T-helper 17 cell (primary cell): ENCODE measurements around the gene ADSS1. TPM values are rescaled to one million over a fixed set of nuclear protein-coding genes. Genes with fewer than 3 reads are reported as not detected.

Source experiments
- ATAC-seq: fragments of 150-1000 bp; cut with Tn5 transposase; 2 replicates; pipeline ENCODE4 v1.10.0; 2021; ENCODE audit warnings: mild to moderate bottlenecking, moderate library complexity
- DNase-seq, 3 donors: peaks; one replicate each; pipeline versions ENCODE4 v3.0.0 to v3.0.0-alpha.2; 2020 to 2021
- H3K9me3 ChIP-seq: one replicate; pipeline ENCODE4 v1.7.0; 2013; ENCODE audit warnings: low read length, mild to moderate bottlenecking; ENCODE audit not compliant: control insufficient read depth, poor library complexity, severe bottlenecking
- H3K27ac Mint-ChIP-seq: one replicate; pipeline ENCODE4 v1.8.0; 2022; ENCODE audit warnings: mild to moderate bottlenecking, moderate library complexity, mixed read lengths
- H3K27me3 Mint-ChIP-seq: one replicate; pipeline ENCODE4 v1.8.0; 2022; ENCODE audit warnings: mixed read lengths
- H3K36me3 Mint-ChIP-seq: one replicate; pipeline ENCODE4 v1.8.0; 2022; ENCODE audit warnings: low read depth, mixed read lengths
- H3K4me1 Mint-ChIP-seq: one replicate; pipeline ENCODE4 v1.8.0; 2022; ENCODE audit warnings: mild to moderate bottlenecking, mixed read lengths
- H3K4me3 Mint-ChIP-seq: one replicate; pipeline ENCODE4 v1.8.0; 2022; ENCODE audit warnings: mild to moderate bottlenecking, moderate library complexity, mixed read lengths
- total RNA-seq, 4 donors: library from RNA in 2 of 4; stranded (reverse) in 2 of 4; gene quantifications; one replicate each; pipeline ENCODE4 v1.2.3 and lab custom pipeline; 2022 to 2026

Gene ADSS1
- total RNA-seq, 2 donors from 2014 or later = 2.4 to 2.9 TPM

DNA sequence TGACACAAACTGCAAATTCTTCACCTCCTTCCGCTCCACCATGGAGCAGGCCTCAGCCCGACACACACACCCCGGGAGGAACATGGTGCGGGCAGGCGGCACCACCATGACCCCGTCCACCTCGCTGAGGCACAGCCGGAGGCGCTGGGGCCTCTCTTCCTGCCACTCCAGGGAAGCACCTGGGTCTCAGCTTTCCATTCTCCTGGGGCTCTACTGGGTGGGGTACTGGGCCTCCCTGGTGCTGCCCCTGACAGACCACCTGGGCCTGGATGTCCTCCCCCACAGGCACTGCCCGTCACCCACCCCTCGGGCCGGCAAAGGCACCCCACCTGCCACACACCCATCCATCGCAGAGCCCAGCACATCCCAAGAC, 61.7 kb downstream of the ADSS1 start:
- ATAC-seq (no peak), DNase-seq (no peak)
- peak overlapping the region; percentile 16 for H3K27ac Mint-ChIP-seq
- peaks cover 7% of the 10 kb centered on the region for H3K4me1 Mint-ChIP-seq
- H3K9me3 ChIP-seq = no peaks in the 10 kb centered on the region
- no peak overlapping the region for H3K4me3 Mint-ChIP-seq
- no peaks in the 10 kb centered on the region for H3K27me3 Mint-ChIP-seq
- no peaks in the 10 kb centered on the region for H3K36me3 Mint-ChIP-seq

DNA sequence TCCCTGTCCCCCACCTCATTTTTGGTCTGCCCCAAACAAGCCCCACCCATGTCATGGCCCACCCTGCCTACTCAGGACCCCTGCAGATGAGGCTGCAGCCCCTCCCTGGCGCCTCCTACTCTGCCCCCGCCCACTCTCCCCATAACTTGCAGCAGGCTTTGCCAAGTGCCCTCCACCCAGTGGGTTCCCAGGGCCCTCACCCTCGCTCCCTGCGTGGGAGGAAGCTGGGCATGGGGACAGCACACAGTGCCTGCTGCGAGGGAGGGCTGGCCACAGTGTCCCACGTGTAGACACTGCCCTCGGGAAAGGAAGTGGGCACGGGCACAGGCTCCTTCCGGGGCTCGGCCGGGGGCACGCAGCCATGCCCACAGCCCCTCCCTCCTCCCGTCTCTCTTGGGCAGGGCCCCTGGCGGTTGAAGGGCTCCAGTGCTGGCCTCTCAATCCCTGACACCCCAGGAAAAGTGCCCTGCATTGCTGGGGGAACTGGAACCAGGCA, 62.1 kb downstream of the ADSS1 start:
- Mint-ChIP-seq H3K4me1 (peaks cover 11% of the 10 kb centered on the region), H3K36me3 (no peaks in the 10 kb centered on the region), H3K27ac (peak overlapping the region; percentile 16), H3K4me3 (no peak overlapping the region), H3K27me3 (no peaks in the 10 kb centered on the region)
- no peak for DNase-seq
- no peaks in the 10 kb centered on the region for H3K9me3 ChIP-seq
- ATAC-seq = peak; percentile 63

DNA sequence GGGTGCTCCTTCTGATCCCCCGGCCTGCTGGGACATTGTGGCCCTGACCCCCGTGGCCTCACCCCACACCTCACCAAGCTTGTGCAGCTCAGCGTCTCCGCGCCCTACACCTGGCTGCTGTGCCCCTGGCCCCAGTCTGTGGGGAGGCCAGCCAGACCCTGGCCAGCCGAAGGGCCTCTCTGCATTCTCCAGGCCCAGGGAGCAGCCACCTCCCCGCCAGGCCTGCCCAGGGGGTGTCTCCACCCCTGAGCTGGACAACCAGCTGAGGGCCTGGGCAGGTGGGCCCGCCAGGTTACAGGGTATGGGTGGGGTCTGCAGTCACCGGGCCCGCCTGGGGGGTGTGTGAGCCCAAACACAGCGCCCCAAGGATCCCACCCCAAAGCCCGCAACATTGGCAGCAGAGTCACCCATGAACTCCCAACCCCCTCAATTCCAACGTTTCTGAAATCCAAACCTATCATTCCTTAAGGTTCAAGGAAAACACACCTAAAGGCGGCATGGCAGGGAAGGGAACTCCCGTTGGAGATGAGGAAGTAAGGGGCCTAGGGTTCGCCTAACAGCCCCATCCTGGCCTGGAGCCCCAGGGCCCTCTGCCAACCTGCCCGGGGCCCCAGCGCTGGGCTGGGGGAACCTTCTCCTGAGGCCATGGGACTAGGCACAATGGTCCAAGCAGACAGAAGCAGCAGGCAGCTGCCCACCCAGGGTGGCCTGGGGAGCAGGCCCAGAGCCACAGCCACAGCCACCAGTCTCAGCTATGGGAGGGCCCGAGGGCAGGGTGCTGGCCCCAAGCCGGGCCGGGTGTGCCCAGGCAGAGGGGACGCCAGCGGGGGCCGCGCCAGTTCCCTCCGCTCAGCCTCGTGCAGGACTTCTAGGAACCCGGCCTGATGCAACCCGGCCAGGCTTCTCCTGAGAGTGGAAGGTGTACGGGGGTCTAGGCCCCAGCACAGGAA, 63.0 kb downstream of the ADSS1 start:
- DNase-seq (no peak), ATAC-seq (no peak)
- Mint-ChIP-seq H3K36me3 (no peaks in the 10 kb centered on the region), H3K27me3 (no peaks in the 10 kb centered on the region), H3K27ac (peak overlapping the region; percentile 16), H3K4me3 (no peak overlapping the region), H3K4me1 (peaks cover 16% of the 10 kb centered on the region)
- no peaks in the 10 kb centered on the region for H3K9me3 ChIP-seq

DNA sequence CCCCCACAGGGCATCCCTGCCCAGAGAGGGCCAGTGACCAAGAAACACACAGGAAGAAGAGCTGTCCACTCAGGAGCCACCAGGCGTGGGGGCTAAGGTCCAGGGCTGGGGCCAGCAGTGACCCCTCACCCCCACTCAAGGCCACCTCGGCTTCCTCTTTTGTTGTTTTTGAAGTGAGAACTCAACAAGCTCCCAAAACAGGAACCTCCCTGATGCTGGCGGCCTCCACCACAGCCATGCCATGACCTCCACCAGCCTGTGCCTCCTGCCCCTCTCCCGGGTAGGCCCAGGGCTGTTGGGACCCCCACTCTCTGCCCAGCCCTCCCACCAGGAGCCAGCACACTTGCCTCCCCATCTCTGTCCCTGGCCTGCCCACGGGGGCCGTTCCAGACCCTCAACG, 63.7 kb downstream of the ADSS1 start:
- ATAC-seq = no peak

DNA sequence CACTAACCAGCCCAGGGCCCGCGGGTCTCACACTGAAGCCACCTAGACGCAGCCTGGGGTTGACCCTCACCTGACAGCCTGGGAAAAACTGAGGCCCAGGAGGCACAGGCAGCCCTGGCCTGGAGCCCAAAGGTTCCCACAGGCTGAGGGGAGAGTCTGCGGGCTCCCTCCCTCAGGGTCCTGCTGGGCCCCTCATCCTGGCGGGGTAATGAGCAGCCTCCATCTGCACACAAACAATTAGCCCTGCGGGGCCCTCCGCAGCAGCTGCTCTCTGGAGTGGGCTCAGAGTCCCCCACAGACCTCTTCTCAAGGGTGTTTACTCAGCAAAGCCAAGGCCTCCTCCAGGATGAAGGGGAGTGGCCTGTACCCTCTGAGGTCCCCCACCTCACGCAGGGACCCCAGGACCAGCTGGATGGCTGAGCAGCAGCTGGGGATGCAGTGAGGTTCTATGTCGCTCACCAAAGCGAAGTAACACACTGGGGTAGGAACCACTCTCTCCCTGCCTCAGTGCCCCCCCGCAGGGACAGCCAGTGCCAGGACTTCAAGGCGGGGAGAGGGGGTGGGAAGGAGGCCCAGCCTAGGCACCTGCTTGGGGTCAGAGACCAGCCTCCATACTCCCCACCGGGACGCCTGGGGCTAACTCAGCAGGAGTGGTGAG, 64.3 kb downstream of the ADSS1 start:
- Mint-ChIP-seq H3K4me3 (no peak overlapping the region), H3K27ac (no peak overlapping the region), H3K27me3 (no peaks in the 10 kb centered on the region), H3K36me3 (no peaks in the 10 kb centered on the region), H3K4me1 (peaks cover 24% of the 10 kb centered on the region)
- no peak for ATAC-seq
- DNase-seq = no peak
- H3K9me3 ChIP-seq = no peaks in the 10 kb centered on the region

More for the DNA sequence above, 63.7 kb downstream of the ADSS1 start:
- no peak overlapping the region for H3K27ac Mint-ChIP-seq
- no peaks in the 10 kb centered on the region for H3K27me3 Mint-ChIP-seq
- no peaks in the 10 kb centered on the region for H3K36me3 Mint-ChIP-seq
- no peak overlapping the region for H3K4me3 Mint-ChIP-seq
- no peaks in the 10 kb centered on the region for H3K9me3 ChIP-seq
- H3K4me1 Mint-ChIP-seq = peaks cover 19% of the 10 kb centered on the region
- no peak for DNase-seq

DNA sequence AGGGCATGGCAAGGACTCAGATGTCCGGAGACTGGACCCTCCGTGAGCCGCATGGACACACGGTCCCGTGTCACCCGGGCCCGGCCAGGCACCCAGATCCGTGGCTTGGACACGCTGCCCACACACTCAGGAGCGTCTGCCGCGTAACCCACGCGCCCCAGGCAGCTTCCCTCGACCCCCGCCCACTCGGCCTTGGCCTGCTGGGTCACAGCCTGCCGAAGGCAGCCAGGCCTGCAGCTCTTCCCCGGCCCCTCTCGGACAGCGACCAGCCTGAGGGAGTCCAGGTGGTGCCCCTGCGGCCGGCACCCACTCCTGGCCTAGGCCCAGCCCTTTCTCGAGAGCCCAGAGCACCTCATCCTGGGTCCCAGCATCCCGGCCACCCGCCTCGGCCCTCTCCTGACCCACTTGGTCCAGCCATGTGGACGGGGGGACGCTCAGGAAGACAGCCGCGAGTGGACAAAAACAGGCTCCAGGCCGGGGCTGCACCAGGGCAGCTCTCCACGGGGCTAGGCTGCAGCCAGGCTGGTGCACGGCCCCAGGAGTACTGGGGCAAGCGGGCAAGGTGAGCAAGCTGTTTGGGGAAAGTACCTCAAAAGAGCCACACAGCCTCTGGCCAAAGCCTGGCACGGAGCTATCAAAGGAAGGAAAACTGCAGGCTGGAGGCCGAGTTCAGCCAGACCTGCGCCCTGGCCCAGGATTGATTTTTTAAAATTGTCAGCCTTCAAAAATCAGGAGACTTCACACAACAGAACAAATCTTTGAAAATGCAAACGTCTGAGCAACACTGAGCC, 65.0 kb downstream of the ADSS1 start:
- Mint-ChIP-seq H3K4me1 (peaks cover 29% of the 10 kb centered on the region), H3K27me3 (no peaks in the 10 kb centered on the region)

DNA sequence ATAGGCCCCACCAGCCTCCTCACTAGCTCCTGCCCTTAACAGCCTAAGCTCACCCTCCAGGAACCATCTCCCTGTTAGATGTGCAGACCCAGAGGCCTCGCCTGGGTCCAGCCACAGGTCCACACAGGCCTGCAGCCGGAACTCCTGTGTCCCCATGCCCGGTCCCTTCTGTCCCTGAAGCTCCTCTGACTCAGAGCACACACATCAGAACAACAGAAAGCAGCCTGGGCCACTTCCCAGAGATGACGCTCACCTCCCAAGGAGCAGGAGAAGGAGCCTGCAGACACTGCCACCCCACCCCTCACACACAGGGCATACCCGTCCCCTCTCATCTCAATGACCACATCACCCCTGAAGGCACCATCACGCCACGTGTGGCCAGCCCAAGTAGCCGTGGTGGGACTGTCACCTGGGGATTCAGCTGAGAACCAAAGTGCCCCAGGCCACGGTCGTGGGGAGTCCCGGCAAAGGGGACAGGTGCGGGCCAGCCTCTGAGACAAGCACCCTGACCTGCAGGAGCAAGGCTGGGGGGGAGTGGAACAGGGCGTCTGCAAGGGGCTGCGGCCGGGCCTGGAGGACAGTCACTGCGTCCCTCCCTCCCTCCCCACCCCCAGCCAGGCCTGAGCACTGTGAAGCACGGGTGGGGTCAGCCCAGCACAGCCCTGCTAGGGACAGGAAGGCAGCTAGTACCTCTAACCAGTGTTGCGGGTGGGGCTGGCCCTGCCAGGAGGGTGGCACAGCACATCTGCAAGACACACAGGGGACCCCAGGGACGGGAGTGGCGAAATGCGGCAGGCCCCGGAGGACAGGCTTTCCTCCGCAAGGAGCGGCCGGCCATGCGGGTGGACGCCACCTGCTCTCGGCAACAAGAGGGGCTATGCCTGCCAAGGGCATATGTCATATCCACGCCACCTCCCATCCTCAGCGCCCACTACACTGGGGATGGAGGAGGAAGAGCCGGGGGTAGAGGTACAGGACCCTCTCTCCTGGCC, 66.0 kb downstream of the ADSS1 start:
- DNase-seq = no peak
- Mint-ChIP-seq H3K4me1 (peaks cover 33% of the 10 kb centered on the region), H3K4me3 (no peak overlapping the region), H3K36me3 (no peaks in the 10 kb centered on the region), H3K27me3 (no peaks in the 10 kb centered on the region), H3K27ac (no peak overlapping the region)
- H3K9me3 ChIP-seq = no peaks in the 10 kb centered on the region
- no peak for ATAC-seq

More for the DNA sequence above, 65.0 kb downstream of the ADSS1 start:
- Mint-ChIP-seq H3K36me3 (no peaks in the 10 kb centered on the region), H3K27ac (no peak overlapping the region), H3K4me3 (no peak overlapping the region)
- DNase-seq (no peak), ATAC-seq (no peak)
- H3K9me3 ChIP-seq = no peaks in the 10 kb centered on the region

DNA sequence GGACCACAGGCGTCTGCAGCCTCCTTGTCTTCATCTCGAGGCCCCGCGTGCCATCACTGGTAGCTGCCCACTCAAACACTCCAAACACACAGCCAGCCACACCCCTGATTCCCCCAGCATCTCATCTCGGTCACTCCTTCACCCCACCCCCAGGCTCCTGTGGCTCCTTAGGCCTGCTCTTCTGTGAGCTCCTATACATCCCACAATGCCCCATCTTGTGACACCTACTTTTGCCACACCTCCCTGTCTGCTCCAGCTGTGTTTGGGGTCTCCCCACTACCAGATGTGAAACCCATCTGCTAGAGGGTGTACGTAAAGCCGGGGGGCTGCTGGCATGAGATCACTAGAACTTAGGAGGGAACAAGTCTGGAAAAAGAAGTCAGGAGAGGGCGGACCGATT, 67.4 kb downstream of the ADSS1 start:
- no peak for DNase-seq
- H3K4me1 Mint-ChIP-seq = peaks cover 36% of the 10 kb centered on the region
- H3K4me3 Mint-ChIP-seq = no peak overlapping the region
- no peaks in the 10 kb centered on the region for H3K9me3 ChIP-seq
- H3K27ac Mint-ChIP-seq = no peak overlapping the region
- H3K36me3 Mint-ChIP-seq = no peaks in the 10 kb centered on the region
- no peak for ATAC-seq
- no peaks in the 10 kb centered on the region for H3K27me3 Mint-ChIP-seq

DNA sequence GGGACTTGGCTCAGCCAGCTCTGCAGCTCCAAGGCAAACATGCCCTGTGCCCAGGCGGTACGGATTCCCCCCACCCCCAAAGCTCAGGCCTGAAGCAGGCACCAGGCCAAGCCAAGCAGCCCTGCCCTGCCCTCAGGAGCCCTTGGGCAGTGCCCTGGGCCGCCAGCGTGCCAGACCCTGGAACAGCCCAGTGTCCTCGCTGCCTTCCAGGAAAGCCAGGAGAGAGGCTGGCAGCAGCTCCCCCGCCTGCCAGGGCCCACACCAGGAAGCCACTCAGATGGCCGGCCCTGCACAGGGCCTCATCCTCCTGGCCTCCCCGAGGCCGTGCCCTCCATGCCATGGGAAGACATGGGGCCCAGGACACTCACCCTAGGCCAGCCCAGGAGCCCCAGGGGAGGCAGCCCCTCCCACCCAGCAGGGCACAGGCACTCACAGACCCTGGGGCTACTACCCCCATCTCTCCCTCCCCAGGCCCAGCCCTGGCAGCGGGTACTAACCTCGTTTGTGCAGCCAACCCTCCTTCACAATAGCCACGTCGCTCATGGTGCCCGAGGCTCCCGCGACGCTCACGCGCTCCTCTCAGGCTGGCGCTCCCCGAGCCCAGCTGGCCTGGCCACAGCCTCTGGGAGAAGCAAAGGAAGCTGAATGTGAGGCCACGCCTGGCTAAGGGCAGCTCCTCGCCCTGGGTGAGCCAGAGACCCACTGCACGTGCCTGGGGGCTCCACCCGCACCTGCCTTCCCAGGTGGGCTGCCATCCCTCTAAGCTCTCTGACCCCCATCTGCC, 68.3 kb downstream of the ADSS1 start:
- Mint-ChIP-seq H3K27me3 (no peaks in the 10 kb centered on the region), H3K36me3 (no peaks in the 10 kb centered on the region), H3K27ac (peak overlapping the region; percentile 80), H3K4me1 (peaks cover 33% of the 10 kb centered on the region), H3K4me3 (peak overlapping the region; percentile 90)
- DNase-seq = no peak
- H3K9me3 ChIP-seq = no peaks in the 10 kb centered on the region
- ATAC-seq = no peak

DNA sequence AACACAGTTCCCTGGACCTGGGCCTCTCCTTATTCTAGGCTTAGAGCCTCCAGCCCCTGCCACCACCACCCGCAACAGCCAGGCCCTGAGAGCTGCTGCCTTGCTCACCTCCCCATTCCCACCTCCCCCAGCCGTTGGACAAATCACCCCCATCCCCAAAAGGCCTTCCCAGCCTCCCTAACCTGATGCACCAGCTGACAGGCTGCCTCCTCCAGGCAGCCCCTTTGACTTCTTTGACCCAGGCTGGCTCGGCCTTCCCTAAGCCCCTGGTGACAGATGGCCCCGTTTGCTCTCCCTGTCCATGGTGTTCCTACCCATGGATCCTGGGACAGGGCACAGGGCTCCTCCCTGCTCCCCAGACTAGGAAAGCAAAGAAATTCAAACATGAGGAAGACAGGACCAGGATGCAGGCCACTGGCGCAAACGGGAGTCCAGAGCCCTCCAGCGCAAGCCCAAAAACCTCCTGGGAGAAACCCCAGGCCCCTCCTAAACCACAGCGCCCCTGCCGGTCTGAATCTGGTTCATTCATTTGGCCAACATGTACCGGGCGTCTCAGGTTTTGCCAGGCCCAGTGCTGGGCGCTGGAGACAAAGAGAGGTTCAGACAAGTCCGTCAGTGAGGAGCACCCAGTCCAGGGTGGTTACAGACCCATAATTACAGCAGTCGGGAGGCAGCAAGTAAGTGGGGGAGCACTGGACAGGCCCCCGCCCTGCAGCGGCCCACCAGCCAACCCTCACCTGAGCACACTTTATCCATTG, 69.1 kb downstream of the ADSS1 start:
- no peaks in the 10 kb centered on the region for H3K9me3 ChIP-seq
- H3K27me3 Mint-ChIP-seq = no peaks in the 10 kb centered on the region
- no peak for DNase-seq
- H3K27ac Mint-ChIP-seq = peak overlapping the region; percentile 80
- no peak for ATAC-seq
- no peaks in the 10 kb centered on the region for H3K36me3 Mint-ChIP-seq
- H3K4me3 Mint-ChIP-seq = peak overlapping the region; percentile 90
- H3K4me1 Mint-ChIP-seq = peaks cover 33% of the 10 kb centered on the region

DNA sequence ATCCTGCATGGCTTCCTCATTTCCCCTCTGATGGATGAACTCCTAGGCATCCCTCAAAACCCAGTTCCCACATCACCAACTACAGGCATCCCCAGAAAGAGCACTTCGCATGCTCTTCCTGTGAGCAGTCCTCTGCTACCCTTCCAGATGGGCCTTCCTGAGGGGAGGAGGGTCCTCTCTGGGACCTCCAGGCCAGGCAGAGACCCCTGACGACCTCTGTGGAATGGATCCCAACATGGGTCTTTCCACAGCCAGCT, 69.6 kb downstream of the ADSS1 start:
- DNase-seq (no peak), ATAC-seq (no peak)
- Mint-ChIP-seq H3K27me3 (no peaks in the 10 kb centered on the region), H3K36me3 (no peaks in the 10 kb centered on the region), H3K4me3 (peak overlapping the region; percentile 90), H3K27ac (peak overlapping the region; percentile 80), H3K4me1 (peaks cover 33% of the 10 kb centered on the region)
- no peaks in the 10 kb centered on the region for H3K9me3 ChIP-seq
